Measurements from ENCODE around the gene OR51M1. TPM values are rescaled to one million over a fixed set of nuclear protein-coding genes. Genes with fewer than 3 reads are reported as not detected.

The OR51M1 gene
- total RNA-seq, 1 donor from 2014 or later: not detected

DNA sequence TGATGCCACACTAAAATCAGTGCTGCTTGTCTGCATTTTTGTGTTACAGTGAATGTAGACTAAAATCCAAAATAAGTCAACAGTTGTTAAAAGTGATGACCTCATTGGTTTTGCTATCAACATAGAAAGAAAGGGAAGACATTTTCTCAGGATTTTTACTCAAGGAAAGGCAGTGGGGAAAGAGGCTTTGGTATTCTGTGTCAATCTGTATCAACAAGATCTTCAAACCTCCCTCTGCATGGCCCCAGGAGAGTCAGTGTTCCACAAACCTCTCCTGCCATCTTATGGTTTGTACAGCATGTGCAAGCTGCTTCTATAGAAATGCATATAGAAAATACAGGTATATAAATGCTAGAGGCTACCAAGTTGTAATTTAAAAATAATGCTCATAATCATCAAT lies 13.8 kb upstream of the OR51M1 start:
- no peak for DNase-seq (ENCODE audit: low spot score)
- no peak for ATAC-seq
- intact Hi-C loops (cut with DNase I): no loop called here

DNA sequence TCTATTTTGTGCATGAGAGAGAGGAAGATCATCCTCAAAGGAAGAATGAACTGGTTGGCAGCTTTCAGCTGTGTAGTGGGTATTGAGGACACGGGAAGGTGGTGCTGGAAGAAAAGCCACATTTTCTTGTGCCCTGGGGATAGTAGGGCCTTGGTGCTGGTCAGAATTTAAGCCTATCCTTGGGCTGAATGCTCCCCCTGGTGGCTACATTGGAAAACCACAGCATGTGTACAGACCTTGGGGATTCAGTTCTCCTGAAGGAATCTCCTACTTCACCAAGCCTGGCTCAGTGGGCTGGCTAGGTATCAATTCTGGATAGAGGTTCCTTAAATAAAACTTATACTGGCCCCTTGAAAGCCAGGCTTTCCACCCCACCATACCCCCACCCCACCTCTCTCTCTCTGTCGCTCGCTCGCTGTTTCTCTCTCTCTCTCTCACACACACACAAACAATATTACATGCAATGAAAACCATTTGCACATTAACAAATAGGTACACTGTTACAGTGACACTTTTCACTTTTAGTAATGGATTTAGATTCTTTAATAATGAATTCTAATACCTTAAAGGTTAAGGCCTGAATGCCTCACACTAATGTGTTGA lies 2.8 kb upstream of the OR51M1 start:
- ATAC-seq (peak; percentile 44), DNase-seq (ENCODE audit: low spot score) (no peak)
- intact Hi-C loops (cut with DNase I): no loop called here

DNA sequence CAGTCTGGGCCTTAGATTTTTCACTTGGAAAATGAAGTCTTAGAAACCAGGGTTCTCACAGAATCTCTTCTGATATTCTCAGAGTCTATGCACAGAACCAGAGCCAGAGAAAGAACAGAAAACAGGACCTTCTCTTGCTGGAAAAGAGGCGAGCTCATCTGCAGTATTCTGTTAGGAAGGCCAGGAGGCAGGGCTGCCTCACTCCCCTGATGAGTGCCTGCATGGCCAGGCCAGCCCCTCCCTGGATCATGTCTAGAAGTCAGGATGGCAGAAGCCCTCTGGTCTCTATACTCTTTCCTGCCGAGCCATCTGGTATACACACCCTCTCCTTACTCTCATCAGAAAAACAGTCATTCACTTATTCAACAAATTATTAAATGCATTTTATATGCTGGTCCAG lies 723 bp downstream of the OR51M1 start:
- intact Hi-C loops (cut with DNase I): no loop called here
- ATAC-seq: no peak
- DNase-seq (ENCODE audit: low spot score): no peak

DNA sequence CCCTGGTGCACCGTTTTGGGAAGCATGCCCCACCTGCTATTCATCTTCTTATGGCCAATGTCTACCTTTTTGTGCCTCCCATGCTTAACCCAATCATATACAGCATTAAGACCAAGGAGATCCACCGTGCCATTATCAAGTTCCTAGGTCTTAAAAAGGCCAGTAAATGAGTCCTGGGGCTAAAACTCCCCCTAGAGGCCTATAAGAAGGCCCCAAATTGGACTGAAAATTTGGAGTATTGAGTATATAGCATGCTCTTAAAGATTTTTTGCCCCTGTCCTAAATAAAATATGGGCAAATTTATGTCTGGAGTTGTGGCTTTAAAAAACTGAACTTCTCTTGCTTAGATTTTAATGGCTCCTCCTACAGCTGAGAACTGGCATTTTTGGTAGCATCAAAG lies 6.6 kb downstream of the OR51M1 start:
- ATAC-seq (no peak), DNase-seq (ENCODE audit: low spot score) (no peak)
- intact Hi-C loops (cut with DNase I): no loop called here

DNA sequence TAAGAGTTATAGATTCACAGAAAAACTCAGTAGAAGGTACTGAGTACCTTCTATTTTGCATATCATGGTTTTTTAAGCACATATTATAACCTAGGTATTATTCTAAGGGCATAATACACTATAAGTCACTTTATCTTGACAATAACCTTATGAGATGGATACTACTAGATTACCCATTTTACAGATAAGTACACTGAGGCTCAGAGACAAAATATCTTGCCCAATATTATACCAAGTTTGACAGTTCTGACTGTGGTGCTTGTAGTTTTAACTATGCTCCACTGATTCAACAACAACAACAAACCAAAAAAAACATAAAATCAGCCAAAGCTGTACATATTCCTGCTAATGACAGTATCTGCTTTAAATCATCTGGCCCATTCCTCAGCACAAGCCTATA lies 10.5 kb downstream of the OR51M1 start:
- intact Hi-C loops (cut with DNase I): no loop called here
- no peak for DNase-seq (ENCODE audit: low spot score)
- ATAC-seq: no peak

DNA sequence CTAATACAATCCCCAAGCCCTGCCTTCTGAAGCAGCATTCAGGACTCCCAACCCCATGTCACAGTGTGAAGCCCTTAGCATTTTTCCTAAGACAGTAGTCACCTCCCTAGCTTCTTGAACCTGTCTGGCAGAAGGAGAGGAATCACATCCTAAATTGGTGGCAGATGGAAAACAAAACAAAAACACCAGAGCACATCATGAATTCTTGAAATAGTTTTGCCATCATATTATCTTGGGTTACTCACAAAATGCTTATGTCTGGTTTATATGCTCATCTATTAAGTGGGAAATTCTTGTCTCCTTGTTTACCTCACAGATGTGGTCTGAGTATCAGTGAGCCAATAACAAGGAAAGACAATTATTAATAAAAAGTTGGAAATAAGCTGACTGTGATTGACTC lies 15.3 kb downstream of the OR51M1 start:
- ATAC-seq (no peak), DNase-seq (ENCODE audit: low spot score) (no peak)
- intact Hi-C loops (cut with DNase I): no loop called here

DNA sequence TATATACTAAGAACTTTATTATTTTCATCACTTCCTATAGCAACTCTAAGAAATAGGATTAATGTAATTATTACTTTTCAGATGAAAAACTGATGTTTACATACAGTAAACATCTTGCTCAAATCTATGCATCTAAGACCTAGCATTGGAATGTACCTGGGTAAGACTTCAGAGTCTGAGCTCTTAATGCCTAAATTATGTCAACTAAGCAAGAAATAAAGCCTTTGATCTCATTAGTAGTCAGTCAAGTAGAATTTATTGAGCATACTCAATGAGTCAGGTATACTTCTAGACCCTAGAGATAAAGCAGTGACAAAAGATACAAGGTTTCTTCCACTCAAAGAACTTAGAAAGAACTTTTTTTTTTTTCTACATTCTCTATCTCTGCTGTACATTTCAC lies 21.6 kb downstream of the OR51M1 start:
- ATAC-seq: no peak
- DNase-seq (ENCODE audit: low spot score): no peak
- intact Hi-C loops (cut with DNase I): no loop called here

DNA sequence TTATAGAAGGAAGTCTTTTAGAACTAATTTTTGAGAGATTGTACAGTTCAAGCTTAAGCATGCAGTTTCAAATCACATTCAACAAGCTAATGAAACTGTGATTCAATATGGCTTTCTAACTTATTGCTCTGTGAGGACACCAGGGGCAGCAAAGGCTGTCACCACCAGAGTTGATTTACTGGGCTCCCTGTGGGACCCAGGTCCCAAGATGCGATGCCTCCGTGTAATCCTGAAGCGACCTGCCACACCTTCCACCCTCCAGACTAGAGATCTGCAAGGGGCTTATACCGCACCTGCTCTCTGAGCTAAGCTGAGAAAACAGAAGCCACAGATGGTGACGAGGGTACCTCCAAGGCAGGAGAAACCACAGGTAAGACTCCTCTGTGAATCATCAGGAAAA lies 37.4 kb downstream of the OR51M1 start:
- intact Hi-C loops (cut with DNase I): no loop called here
- no peak for ATAC-seq
- no peak for DNase-seq (ENCODE audit: low spot score)

DNA sequence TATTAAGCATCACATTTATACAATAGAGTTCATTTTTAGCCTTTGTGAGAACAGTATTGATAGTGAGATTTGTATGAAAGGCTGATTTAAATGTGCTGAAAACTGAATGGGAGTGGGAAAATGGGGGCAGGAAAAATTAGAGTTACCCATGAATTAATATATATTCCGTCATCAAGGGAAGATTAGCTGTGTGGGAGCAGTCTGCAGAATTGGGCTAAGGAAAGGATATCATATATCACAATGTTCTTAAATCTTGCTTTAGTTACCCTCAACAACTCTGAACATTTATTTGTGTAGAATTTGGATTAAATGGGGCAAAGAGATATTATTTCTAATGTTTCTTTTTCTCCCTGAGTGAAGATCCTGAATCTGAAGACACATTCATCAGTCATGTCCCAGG lies 38.2 kb downstream of the OR51M1 start, which contains the start of gene OR51Q1:
Gene OR51Q1, plus strand, starts transcription at position 301 of the 400 bp plus-strand sequence. Its CDS starts 90 bp downstream, at position 391.
- intact Hi-C loops (cut with DNase I): no loop called here
- DNase-seq (ENCODE audit: low spot score) (no peak), ATAC-seq (no peak)

DNA sequence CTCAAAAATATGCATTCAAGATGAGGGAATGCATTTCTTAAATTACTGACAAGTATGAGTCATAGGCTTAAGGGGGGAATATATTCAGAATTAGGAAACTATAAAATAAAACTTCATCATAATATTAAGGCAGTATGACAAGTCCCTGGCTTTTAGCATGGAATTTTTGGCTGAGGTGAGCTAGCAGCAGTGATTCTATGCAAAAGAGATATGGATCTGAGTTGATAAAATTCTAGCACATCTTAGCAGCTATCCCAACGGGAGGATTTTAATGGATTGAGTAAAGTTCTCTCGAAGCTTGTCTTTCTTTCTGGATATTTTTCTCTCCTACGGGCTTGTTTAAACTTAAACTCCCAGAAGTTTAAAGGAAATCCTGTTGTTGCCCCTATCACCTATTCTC lies 39.5 kb downstream of the OR51M1 start:
- no peak for ATAC-seq
- intact Hi-C loops (cut with DNase I): no loop called here
- no peak for DNase-seq (ENCODE audit: low spot score)

DNA sequence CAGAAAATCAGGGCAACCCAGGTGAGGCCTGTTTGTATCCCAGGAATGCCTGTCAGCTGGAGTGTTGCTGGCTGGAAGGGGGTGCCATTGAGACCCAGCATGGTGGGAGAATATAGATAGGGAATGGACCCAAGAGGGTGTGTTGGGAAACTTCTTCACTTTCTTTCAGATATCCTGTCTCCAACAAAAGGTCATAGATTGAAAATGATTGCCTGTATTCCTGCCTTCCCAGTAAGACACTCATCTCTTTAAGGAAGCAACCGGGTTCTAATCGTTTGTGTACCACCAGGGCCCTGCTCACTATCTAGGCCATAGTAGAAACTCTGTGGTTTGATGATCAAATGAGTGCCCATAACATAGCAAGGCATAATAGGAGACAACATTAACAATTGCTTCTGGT lies 57.8 kb downstream of the OR51M1 start, which contains the start of gene OR51I1:
Gene OR51I1, minus strand, starts transcription at position 101 of the 400 bp plus-strand sequence. Its CDS starts 0 bp downstream, at position 101.
- ATAC-seq (no peak), DNase-seq (ENCODE audit: low spot score) (no peak)
- intact Hi-C loops (cut with DNase I): no loop called here

Other genes starting within 250 kb of the OR51M1 start
- not detected for gene OR52A5, start 245.5 kb upstream of the OR51M1 start, total RNA-seq
- gene OR52A1, start 229.1 kb upstream of the OR51M1 start, total RNA-seq: not detected
- not detected for gene OR51V1, start 183.1 kb upstream of the OR51M1 start, total RNA-seq
- 16,523 TPM for gene HBB, start 156.7 kb upstream of the OR51M1 start, total RNA-seq
- 38.4 TPM for gene HBD, start 149.3 kb upstream of the OR51M1 start, total RNA-seq
- 5.3 TPM for gene HBG1, start 134.0 kb upstream of the OR51M1 start, total RNA-seq
- gene HBG2, start 129.0 kb upstream of the OR51M1 start, total RNA-seq: 6.1 TPM
- gene HBE1, start 113.9 kb upstream of the OR51M1 start, total RNA-seq: not detected
- gene OR51B4, start 81.9 kb upstream of the OR51M1 start, total RNA-seq: 0.40 TPM
- gene OR51B2, start 59.5 kb upstream of the OR51M1 start, total RNA-seq: 0.40 TPM
- gene OR51B5, start 40.3 kb upstream of the OR51M1 start, total RNA-seq: 1.4 TPM
- not detected for gene OR51B6, start 32.3 kb upstream of the OR51M1 start, total RNA-seq
- not detected for gene OR51Q1, start 38.3 kb downstream of the OR51M1 start, total RNA-seq
- not detected for gene OR51I1, start 57.7 kb downstream of the OR51M1 start, total RNA-seq
- not detected for gene OR51I2, start 65.5 kb downstream of the OR51M1 start, total RNA-seq
- not detected for gene OR52D1, start 104.9 kb downstream of the OR51M1 start, total RNA-seq
- gene UBQLN3, start 126.1 kb downstream of the OR51M1 start, total RNA-seq: 1.1 TPM
- 1.5 TPM for gene UBQLNL, start 132.9 kb downstream of the OR51M1 start, total RNA-seq
- 0.89 TPM for gene OR52H1, start 164.7 kb downstream of the OR51M1 start, total RNA-seq
- not detected for gene OR52B6, start 197.1 kb downstream of the OR51M1 start, total RNA-seq
- 3.3 TPM for gene TRIM6, start 212.8 kb downstream of the OR51M1 start, total RNA-seq
- 7.2 TPM for gene TRIM34, start 241.2 kb downstream of the OR51M1 start, total RNA-seq

Measured in sciatic nerve (tissue), 2 donors.